Occipital lobe (tissue), 2 donors: ENCODE results near the gene C2CD2L. TPM values are rescaled to one million over a fixed set of nuclear protein-coding genes. Genes with fewer than 3 reads are reported as not detected.
"Not testable (repeated sequence)": the region's sequence is repeated elsewhere in the genome, so short reads cannot be mapped to it uniquely, and the experiment has no call there.

Experiments
- DNase-seq: peaks from one replicate; lab custom pipeline; 2025; lab: John Stamatoyannopoulos, UW
- total RNA-seq: library from RNA; depleted of rRNA; stranded (reverse); fragments of >200 nt; gene quantifications from one replicate; pipeline ENCODE4 v1.2.3, GENCODE V29; 2014

C2CD2L gene
- total RNA-seq: 7.6 TPM

GRCh38 chr11:119106564-119107537 lies at the start of gene C2CD2L:
Gene C2CD2L, plus strand, starts transcription at chr11:119107344. Its CDS starts 398 bp downstream, at chr11:119107742.
- peak; percentile 88 for DNase-seq

- not testable (repeated sequence) for DNase-seq
Observed at GRCh38 chr11:119059128-119059527, 48.0 kb upstream of the C2CD2L start.

- DNase-seq: no peak
Observed at GRCh38 chr11:119061256-119061655, 45.9 kb upstream of the C2CD2L start.

- DNase-seq: no peak
Observed at GRCh38 chr11:119062779-119063178, 44.4 kb upstream of the C2CD2L start.

DNA sequence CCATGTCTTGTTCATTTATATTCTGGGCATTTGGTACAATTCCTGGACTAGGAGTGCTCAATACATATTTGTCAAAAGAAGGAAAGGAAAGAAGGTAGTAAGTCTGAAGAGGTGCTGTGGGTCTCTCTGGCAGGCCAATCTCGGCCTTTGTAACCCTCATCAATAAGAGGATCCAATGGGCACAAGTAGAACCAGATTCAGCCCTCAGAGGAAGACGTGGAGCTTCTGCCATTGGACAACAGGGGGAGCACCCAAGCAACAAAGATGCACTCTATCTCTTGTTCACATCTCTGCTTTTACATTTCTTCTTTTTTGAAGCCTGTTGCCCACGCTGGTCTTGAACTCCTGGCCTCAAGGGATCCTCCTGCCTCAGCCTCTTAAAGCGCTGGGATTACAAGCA lies 41.8 kb upstream of the C2CD2L start:
- no peak for DNase-seq

DNA sequence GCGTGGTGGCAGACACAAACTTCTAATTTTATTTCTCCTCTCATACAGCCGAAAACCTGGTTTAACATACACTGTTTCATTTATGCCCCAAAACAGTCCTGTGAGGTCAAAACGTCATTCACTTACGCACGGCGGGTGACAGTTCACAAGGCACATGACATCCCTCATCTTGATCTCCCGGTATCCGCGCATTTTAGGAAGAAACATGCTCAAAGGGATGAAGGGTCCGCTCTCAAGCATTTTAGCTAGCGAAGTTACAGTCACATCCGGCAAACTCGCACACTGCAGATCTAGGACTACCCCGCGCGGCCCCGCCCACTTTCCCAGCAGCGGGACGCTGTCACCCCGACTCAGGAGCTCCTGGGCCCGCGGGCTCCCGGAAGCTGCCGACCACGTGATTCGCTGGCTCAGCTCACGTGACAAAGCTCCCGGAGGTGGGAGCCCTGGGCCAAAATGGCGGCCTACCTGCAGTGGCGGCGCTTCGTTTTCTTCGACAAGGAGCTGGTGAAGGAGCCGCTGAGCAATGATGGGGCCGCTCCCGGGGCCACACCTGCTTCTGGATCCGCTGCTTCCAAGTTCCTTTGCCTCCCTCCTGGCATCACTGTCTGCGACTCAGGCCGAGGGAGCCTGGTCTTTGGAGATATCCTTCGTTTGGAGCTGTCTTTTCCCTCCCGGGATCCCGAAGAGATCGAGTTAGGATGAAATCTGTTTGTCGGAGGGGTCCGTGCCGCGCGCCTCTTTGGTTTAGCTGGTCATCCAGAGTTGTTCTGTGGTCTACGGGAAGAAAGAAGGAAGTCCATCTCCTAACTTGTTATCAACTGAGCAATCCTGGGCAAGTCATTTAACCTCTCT lies 39.5 kb upstream of the C2CD2L start, which contains the start of gene VPS11:
TSS of gene VPS11 (plus strand) at position 448 of the 852 bp plus-strand sequence. CDS start at position 454, 6 bp downstream.
- peak; percentile 94 for DNase-seq

GRCh38 chr11:119077839-119078238 lies 29.3 kb upstream of the C2CD2L start:
- no peak for DNase-seq

DNA sequence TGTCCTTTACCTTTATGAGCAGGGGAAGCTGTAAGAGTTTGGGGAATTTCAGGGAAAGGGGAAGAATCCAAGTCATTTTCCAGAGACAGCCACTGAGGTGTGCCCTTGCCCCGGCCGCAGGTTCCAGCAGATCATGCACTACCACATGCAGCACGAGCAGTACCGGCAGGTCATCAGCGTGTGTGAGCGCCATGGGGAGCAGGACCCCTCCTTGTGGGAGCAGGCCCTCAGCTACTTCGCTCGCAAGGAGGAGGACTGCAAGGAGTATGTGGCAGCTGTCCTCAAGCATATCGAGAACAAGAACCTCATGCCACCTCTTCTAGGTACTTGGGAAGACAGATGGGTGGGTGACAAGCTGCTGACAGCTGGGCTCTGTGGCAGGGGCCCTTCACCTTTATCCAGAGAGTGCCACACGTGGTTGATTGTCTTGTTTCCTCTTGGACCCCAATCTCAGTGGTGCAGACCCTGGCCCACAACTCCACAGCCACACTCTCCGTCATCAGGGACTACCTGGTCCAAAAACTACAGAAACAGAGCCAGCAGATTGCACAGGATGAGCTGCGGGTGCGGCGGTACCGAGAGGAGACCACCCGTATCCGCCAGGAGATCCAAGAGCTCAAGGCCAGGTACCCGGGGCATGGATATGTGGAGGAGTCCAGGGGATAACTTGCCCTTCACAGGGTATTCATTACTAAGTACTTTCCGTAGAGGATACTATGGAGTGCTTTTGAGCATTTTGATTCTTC lies 28.3 kb upstream of the C2CD2L start:
- no peak for DNase-seq

GRCh38 chr11:119081682-119082260 lies 25.4 kb upstream of the C2CD2L start:
- DNase-seq: no peak

DNA sequence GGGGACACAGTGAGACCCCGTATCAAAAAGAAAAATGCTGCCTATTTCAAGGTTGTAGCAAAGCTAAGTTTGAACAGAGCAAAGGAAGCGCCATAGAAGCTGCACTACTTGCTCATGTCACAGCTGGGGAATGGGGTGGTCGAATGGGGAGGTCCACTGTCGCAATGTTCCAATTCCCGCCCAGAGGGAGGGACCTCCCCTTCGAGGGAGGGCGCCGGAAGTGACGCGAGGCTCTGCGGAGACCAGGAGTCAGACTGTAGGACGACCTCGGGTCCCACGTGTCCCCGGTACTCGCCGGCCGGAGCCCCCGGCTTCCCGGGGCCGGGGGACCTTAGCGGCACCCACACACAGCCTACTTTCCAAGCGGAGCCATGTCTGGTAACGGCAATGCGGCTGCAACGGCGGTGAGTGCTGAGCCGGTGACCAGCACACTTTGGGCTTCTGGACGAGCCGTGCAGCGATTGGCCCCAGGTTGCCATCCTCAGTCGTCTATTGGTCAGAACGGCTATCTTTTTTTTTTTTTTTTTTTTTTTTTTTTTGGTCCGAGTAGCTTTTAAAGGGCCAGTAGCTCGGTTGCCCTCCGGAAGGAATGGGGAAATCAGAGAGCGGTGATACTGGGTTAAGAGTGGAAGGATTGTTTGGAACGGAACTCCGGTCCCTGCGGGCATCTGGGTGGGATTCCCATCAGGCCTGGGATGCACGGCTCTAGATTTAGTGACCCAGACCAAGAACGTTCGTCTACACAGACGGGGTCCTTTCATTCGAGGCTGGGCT lies 22.3 kb upstream of the C2CD2L start, which contains the start of gene HMBS:
TSS of gene HMBS (plus strand) at position 219 of the 774 bp plus-strand sequence. CDS start at position 372, 153 bp downstream.
- peak; percentile 92 for DNase-seq

GRCh38 chr11:119085437-119085847 lies 21.7 kb upstream of the C2CD2L start:
- DNase-seq: no peak

- no peak for DNase-seq
Observed at GRCh38 chr11:119087123-119087522, 20.0 kb upstream of the C2CD2L start.

- no peak for DNase-seq
Observed at GRCh38 chr11:119087747-119088241, 19.4 kb upstream of the C2CD2L start.

GRCh38 chr11:119088406-119088805 lies 18.7 kb upstream of the C2CD2L start:
- no peak for DNase-seq

- no peak for DNase-seq
Observed at GRCh38 chr11:119089319-119089718, 17.8 kb upstream of the C2CD2L start.

GRCh38 chr11:119091178-119091577 lies 16.0 kb upstream of the C2CD2L start:
- DNase-seq: no peak

DNA sequence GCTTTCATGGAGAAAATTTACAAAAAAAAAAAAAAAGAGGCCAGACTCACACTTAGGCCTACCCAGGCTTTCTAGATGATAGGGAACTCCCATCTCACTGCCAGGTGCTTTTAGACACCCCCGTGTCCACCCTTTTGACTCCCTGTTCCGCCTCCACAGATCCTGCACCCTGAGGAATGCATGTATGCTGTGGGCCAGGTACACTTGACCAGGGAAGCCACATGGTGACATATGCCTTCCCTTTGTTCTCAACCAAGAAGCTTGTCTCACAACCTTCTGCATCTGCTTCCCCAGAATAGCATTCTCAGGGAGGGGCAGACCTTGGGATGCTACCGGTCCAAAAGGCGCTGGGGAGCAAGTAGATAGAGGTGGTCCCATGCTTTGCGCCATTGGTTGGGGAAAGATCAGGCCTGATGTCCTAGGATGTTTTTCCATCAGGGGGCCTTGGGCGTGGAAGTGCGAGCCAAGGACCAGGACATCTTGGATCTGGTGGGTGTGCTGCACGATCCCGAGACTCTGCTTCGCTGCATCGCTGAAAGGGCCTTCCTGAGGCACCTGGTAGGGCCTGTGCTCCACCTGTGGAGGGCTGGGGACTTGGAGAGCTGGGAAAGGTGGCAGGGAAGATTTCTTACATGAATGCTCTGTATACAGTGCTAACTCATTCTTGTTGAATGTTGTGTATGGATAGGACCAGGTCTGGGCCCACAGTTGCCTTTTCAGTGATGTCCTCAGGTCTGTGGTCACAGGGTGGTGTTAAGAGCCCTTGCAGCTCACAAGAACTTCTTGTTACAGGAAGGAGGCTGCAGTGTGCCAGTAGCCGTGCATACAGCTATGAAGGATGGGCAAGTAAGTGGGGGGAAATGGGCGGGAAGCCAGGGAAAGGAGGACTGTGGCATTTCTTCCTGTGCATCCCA lies 14.9 kb upstream of the C2CD2L start:
- DNase-seq: no peak
